PC-3 (cell line): ENCODE measurements around the gene PKP2. TPM values are rescaled to one million over a fixed set of nuclear protein-coding genes. Genes with fewer than 3 reads are reported as not detected.

ENCODE experiments used
- ATAC-seq: fragments of 200-7000 bp; cut with Tn5 transposase; 2 replicates; pipeline ENCODE4 v1.9.1; 2020; ENCODE audit warnings: mild to moderate bottlenecking, moderate library complexity
- BruUV-seq: library from RNA; stranded (reverse); fragments of 400-500 nt; replicated peaks from 2 replicates; lab custom pipeline; 2021; lab: Mats Ljungman, UMichigan
- CTCF ChIA-PET: fragments of 300-600 bp; sonication (Branson Sonifier 250); formaldehyde crosslinking; loops from one replicate; lab custom pipeline; 2022; ENCODE audit warnings: antibody characterized with exemption; lab: Charles Lee
- POLR2A ChIA-PET: fragments of 300-600 bp; sonication (Branson Sonifier 250); formaldehyde crosslinking; loops from one replicate; lab custom pipeline; 2022; ENCODE audit warnings: antibody characterized with exemption; ENCODE audit not compliant: unreplicated experiment; lab: Charles Lee
- DNase-seq: peaks from one replicate; pipeline ENCODE4 v3.0.0-alpha.2; 2015
- H2AFZ ChIP-seq: fragments of 300-600 bp; sonication (generic); 2 replicates; pipeline ENCODE4 v1.6.0; 2016; ENCODE audit warnings: antibody characterized with exemption, low read length
- H3F3A ChIP-seq: fragments of 300-600 bp; sonication (generic); one replicate; pipeline ENCODE4 v1.6.0; 2017; ENCODE audit warnings: antibody characterized with exemption, low read length, control low read depth, mild to moderate bottlenecking; ENCODE audit not compliant: unreplicated experiment
- H3K27ac ChIP-seq: fragments of 300-600 bp; sonication (generic); 2 replicates; pipeline ENCODE4 v1.5.1; 2016; ENCODE audit warnings: mild to moderate bottlenecking, low read length
- H3K27me3 ChIP-seq: fragments of 300-600 bp; sonication (generic); 2 replicates; pipeline ENCODE4 v1.6.1; 2016; ENCODE audit warnings: low read length, mixed read lengths
- H3K36me3 ChIP-seq: fragments of 300-600 bp; sonication (generic); 2 replicates; pipeline ENCODE4 v1.6.1; 2016; ENCODE audit warnings: low read depth, mixed run types, low read length, mixed read lengths
- H3K4me1 ChIP-seq: fragments of 300-600 bp; sonication (generic); 2 replicates; pipeline ENCODE4 v1.5.1; 2016; ENCODE audit warnings: low read length; ENCODE audit not compliant: insufficient read depth
- H3K4me2 ChIP-seq: fragments of 300-600 bp; sonication (generic); 2 replicates; pipeline ENCODE4 v1.6.0; 2016; ENCODE audit warnings: low read length
- H3K4me3 ChIP-seq: fragments of 300-600 bp; sonication (generic); 2 replicates; pipeline ENCODE4 v1.5.1; 2016; ENCODE audit warnings: mild to moderate bottlenecking, low read length, mixed read lengths
- H3K79me2 ChIP-seq: fragments of 300-600 bp; sonication (generic); 2 replicates; pipeline ENCODE4 v1.6.1; 2017; ENCODE audit warnings: low read length, mixed read lengths
- H3K9ac ChIP-seq: fragments of 300-600 bp; sonication (generic); 2 replicates; pipeline ENCODE4 v1.6.0; 2016; ENCODE audit warnings: mild to moderate bottlenecking, low read length
- H3K9me2 ChIP-seq: fragments of 300-600 bp; sonication (generic); replicated peaks from 2 replicates; pipeline ENCODE4 v1.6.1; 2016; ENCODE audit warnings: mixed run types, low read length, mixed read lengths
- H3K9me3 ChIP-seq: fragments of 300-600 bp; sonication (generic); 2 replicates; pipeline ENCODE4 v1.6.1; 2016; ENCODE audit warnings: low read length, mixed read lengths
- H4K20me1 ChIP-seq: fragments of 300-600 bp; sonication (generic); 2 replicates; pipeline ENCODE4 v1.6.1; 2016; ENCODE audit warnings: low read length, mixed read lengths
- CTCF ChIP-seq: fragments of 300-600 bp; sonication (generic); conservative IDR thresholded peaks from 2 replicates; pipeline ENCODE4 v1.5.1; 2017; ENCODE audit warnings: antibody characterized with exemption, low read depth, mild to moderate bottlenecking, low read length
- EZH2 ChIP-seq: fragments of 300-600 bp; sonication (generic); IDR thresholded peaks from one replicate; pipeline ENCODE4 v1.6.1; 2017; ENCODE audit warnings: antibody characterized with exemption, mild to moderate bottlenecking, low read length; ENCODE audit not compliant: unreplicated experiment
- EZH2phosphoT487 ChIP-seq: fragments of 300-600 bp; sonication (generic); IDR thresholded peaks from 2 replicates; pipeline ENCODE4 v1.6.1; 2018; ENCODE audit warnings: mild to moderate bottlenecking, antibody characterized with exemption, low read length, borderline replicate concordance
- intact Hi-C: fragments of 100-400 bp; cut with micrococcal nuclease; formaldehyde crosslinking; loops from 2 replicates; pipeline ENCODE4 v1.9.0; 2023
- total RNA-seq: library from RNA; depleted of rRNA; stranded (reverse); fragments of >200 nt; gene quantifications from 2 replicates; pipeline ENCODE4 v1.2.3, GENCODE V29; 2014

Gene PKP2
- total RNA-seq, 1 experiment from 2014 or later, result 12.7 TPM

DNA sequence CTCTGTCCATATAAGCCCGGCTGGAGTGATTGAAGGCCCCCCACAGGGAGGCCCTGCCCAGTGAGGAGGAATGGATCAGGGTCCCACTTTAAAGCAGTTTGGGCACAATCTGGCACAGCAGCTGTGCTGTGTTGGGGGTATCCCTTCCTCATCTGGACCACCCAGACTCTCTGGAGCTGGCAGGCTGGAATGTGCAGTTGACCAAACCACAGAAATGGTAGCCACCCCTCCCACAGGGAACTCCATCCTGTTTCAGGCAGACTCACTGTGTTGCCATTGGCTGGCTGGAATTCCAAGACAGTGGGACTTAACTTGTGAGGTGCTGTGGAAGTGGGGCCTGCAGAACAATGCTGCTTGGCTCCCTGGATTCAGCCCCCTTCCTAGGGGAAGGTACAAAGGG, 87.4 kb downstream of the PKP2 start:
- no peak for DNase-seq
- Histone ChIP-seq H3K4me3 (no peak overlapping the region), H3K9me2 (no peaks in the 10 kb centered on the region), H3K27ac (no peak overlapping the region), H3K9ac (no peak overlapping the region), H3F3A (no peaks in the 10 kb centered on the region), H3K27me3 (no peaks in the 10 kb centered on the region), H3K9me3 (no peaks in the 10 kb centered on the region), H3K4me1 (peaks cover 10% of the 10 kb centered on the region; the same call in 1 of the 2 replicates), H4K20me1 (no peaks in the 10 kb centered on the region), H3K4me2 (no peak overlapping the region), H3K36me3 (no peaks in the 10 kb centered on the region), H3K79me2 (no peaks in the 10 kb centered on the region), H2AFZ (no peak overlapping the region)
- ChIA-PET POLR2A (no interaction called here), CTCF (no interaction called here)
- no peak for ATAC-seq
- intact Hi-C loops, result no loop called here
- no peak for TF ChIP-seq EZH2
- TF ChIP-seq EZH2phosphoT487, result no peak
- TF ChIP-seq CTCF, result no peak
- no TSS peak for BruUV-seq

DNA sequence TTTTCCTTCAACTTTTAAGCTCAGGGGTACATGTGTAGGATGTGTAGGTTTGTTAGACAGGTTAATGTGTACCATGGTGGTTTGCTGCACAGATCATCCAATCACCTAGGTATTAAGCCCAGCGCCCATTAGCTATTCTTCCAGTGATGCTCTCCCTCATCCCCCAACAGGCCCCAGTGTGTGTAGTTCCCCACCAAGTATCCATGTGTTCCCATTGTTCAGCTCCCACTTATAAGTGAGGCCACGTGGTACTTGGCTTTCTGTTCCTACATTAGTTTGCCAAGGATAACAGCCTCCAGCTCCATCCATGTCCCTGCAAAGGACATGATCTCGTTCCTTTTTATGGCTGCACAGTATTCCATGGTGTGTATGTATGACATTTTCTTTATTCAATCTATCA, 92.3 kb downstream of the PKP2 start:
- Histone ChIP-seq H3F3A (no peaks in the 10 kb centered on the region), H3K9me3 (no peaks in the 10 kb centered on the region), H3K27me3 (no peaks in the 10 kb centered on the region), H3K79me2 (no peaks in the 10 kb centered on the region), H4K20me1 (no peaks in the 10 kb centered on the region), H3K36me3 (no peaks in the 10 kb centered on the region), H3K27ac (no peak overlapping the region), H2AFZ (no peak overlapping the region), H3K4me1 (peaks cover 10% of the 10 kb centered on the region; the same call in 1 of the 2 replicates), H3K4me2 (no peak overlapping the region), H3K4me3 (no peak overlapping the region), H3K9me2 (no peaks in the 10 kb centered on the region), H3K9ac (no peak overlapping the region)
- intact Hi-C loops, result no loop called here
- no peak for TF ChIP-seq CTCF
- TF ChIP-seq EZH2, result no peak
- TF ChIP-seq EZH2phosphoT487, result no peak
- ATAC-seq, result no peak
- ChIA-PET CTCF (no interaction called here), POLR2A (no interaction called here)
- BruUV-seq, result no TSS peak
- DNase-seq, result no peak

GRCh38 chr12:32801269-32801980, 95.2 kb downstream of the PKP2 start:
- Histone ChIP-seq H4K20me1 (no peaks in the 10 kb centered on the region), H3K27ac (no peak overlapping the region), H3K4me2 (0 out of 2 replicates have a peak overlapping the region, but pooled peaks have one; percentile 28), H3K4me1 (peaks cover 10% of the 10 kb centered on the region; the same call in 1 of the 2 replicates), H2AFZ (no peak overlapping the region), H3K79me2 (no peaks in the 10 kb centered on the region), H3K4me3 (no peak overlapping the region), H3K9ac (no peak overlapping the region), H3K9me3 (no peaks in the 10 kb centered on the region), H3K27me3 (no peaks in the 10 kb centered on the region), H3K9me2 (no peaks in the 10 kb centered on the region), H3F3A (no peaks in the 10 kb centered on the region), H3K36me3 (no peaks in the 10 kb centered on the region)
- ChIA-PET CTCF (no interaction called here), POLR2A (no interaction called here)
- intact Hi-C loops, result no loop called here
- BruUV-seq, result no TSS peak
- peak; percentile 85 for ATAC-seq
- DNase-seq, result peak; percentile 42
- no peak for TF ChIP-seq CTCF
- TF ChIP-seq EZH2, result no peak
- TF ChIP-seq EZH2phosphoT487, result no peak
